H1 (cell line): ENCODE measurements around the gene CHAT.

ENCODE experiments used
- CHD2 ChIP-seq: IDR thresholded peaks from 2 replicates; pipeline ENCODE4 v1.6.1; 2012; ENCODE audit warnings: low read length, improper control_type of control experiment
- CTCF ChIP-seq, 3 experiments: IDR thresholded peaks; 1 replicate in 2 of 3; 2 replicates in 1 of 3; pipeline versions ENCODE4 v1.5.1 to v1.6.1; 2011; ENCODE audit warnings: low read length in 3 of 3, mild to moderate bottlenecking in 3 of 3, inconsistent platforms in 2 of 3, low read depth in 1 of 3, moderate library complexity in 1 of 3; ENCODE audit not compliant: insufficient read depth in 1 of 3; ENCODE audit errors: control extremely low read depth in 1 of 3
- EGR1 ChIP-seq: IDR thresholded peaks from 2 replicates; pipeline ENCODE4 v1.6.1; 2011; ENCODE audit warnings: low read depth, low read length, borderline replicate concordance
- EP300 ChIP-seq, 2 experiments: IDR thresholded peaks; 1 replicate in 1 of 2; 2 replicates in 1 of 2; pipeline ENCODE4 v1.6.1; 2011 to 2012; ENCODE audit warnings: low read depth in 2 of 2, low read length in 2 of 2, mild to moderate bottlenecking in 2 of 2, borderline replicate concordance in 1 of 2, inconsistent platforms in 1 of 2, moderate library complexity in 1 of 2
- GABPA ChIP-seq: IDR thresholded peaks from 2 replicates; pipeline ENCODE4 v1.6.1; 2011; ENCODE audit warnings: mild to moderate bottlenecking, low read length, moderate library complexity, borderline replicate concordance; ENCODE audit not compliant: insufficient read depth
- POLR2A ChIP-seq, 2 experiments: IDR thresholded peaks; 1 replicate in 1 of 2; 2 replicates in 1 of 2; pipeline ENCODE4 v1.6.1; 2011; ENCODE audit warnings: low read depth in 2 of 2, low read length in 2 of 2, mild to moderate bottlenecking in 2 of 2; ENCODE audit errors: control extremely low read depth in 1 of 2
- RAD21 ChIP-seq, 2 experiments: IDR thresholded peaks in 1 of 2; conservative IDR thresholded peaks in 1 of 2; 2 replicates each; pipeline ENCODE4 v1.6.1; 2011; ENCODE audit warnings: low read depth in 2 of 2, low read length in 2 of 2, improper control_type of control experiment in 1 of 2, inconsistent platforms in 1 of 2, mild to moderate bottlenecking in 1 of 2, moderate library complexity in 1 of 2
- SIRT6 ChIP-seq: IDR thresholded peaks from one replicate; pipeline ENCODE4 v1.7.1; 2012; ENCODE audit warnings: low read length, inconsistent platforms
- TF ChIP-seq, protein P1 (sequence below): IDR thresholded peaks from 2 replicates; pipeline ENCODE4 v1.6.1; 2012; ENCODE audit warnings: inconsistent platforms

DNA sequence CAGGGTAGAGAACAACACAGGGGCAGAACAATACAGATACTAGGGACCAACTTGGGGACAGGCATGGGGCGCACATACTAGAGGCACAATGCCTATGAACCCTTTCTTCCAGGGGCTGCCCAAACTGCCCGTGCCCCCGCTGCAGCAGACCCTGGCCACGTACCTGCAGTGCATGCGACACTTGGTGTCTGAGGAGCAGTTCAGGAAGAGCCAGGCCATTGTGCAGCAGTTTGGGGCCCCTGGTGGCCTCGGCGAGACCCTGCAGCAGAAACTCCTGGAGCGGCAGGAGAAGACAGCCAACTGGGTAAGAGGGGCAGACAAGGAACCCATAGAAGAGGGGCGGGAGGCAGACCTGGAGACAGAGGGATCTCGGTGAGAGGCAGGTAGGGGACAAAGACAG, 5.8 kb downstream of the CHAT start:
- peak; percentile 47 to 54 (median 52) for TF ChIP-seq CTCF (IDR thresholded peaks at IDR 0.05; ENCODE audit: control extremely low read depth in 1 of 3, insufficient read depth in 1 of 3, low read depth in 1 of 3, low read length in 3 of 3)
- TF ChIP-seq GABPA, result no peak
- TF ChIP-seq CHD2, result no peak
- no peak for TF ChIP-seq POLR2A (IDR thresholded peaks at IDR 0.05; ENCODE audit: control extremely low read depth in 1 of 2, low read depth in 2 of 2, low read length in 2 of 2)
- no peak for TF ChIP-seq EP300 (IDR thresholded peaks at IDR 0.05; ENCODE audit: borderline replicate concordance in 1 of 2, low read depth in 2 of 2, low read length in 2 of 2)
- peak; percentile 28 to 51; a peak in 3 of 4 replicates for TF ChIP-seq RAD21 (IDR thresholded peaks at IDR 0.05 in 1 of 2, conservative IDR thresholded peaks at IDR 0.05 in 1 of 2; ENCODE audit: low read depth in 2 of 2, low read length in 2 of 2)
- TF ChIP-seq, protein P1, sequence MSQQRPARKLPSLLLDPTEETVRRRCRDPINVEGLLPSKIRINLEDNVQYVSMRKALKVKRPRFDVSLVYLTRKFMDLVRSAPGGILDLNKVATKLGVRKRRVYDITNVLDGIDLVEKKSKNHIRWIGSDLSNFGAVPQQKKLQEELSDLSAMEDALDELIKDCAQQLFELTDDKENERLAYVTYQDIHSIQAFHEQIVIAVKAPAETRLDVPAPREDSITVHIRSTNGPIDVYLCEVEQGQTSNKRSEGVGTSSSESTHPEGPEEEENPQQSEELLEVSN, result no peak
- no peak for TF ChIP-seq EGR1
- TF ChIP-seq SIRT6, result no peak
